Measurements from ENCODE around the gene ALLC. TPM values are rescaled to one million over a fixed set of nuclear protein-coding genes. Genes with fewer than 3 reads are reported as not detected.

ALLC gene
- total RNA-seq, 3 donors from 2014 or later, result not detected

GRCh38 chr2:3739313-3739712 lies 81.3 kb downstream of the ALLC start:
- Histone ChIP-seq H3K9me3 (no peaks in the 10 kb centered on the region), H3K4me1 (ENCODE audit: low read depth) (no peaks in the 10 kb centered on the region), H3K4me3 (no peak overlapping the region), H3K36me3 (ENCODE audit: low read depth) (no peaks in the 10 kb centered on the region)
- TF ChIP-seq CTCF (IDR thresholded peaks at IDR 0.05), result no peak
- intact Hi-C loops (cut with DNase I, micrococcal nuclease), result no loop called here
- no peak for DNase-seq
- ATAC-seq, result no peak

GRCh38 chr2:3741396-3741795 lies 83.4 kb downstream of the ALLC start:
- Histone ChIP-seq H3K9me3 (no peaks in the 10 kb centered on the region), H3K4me1 (ENCODE audit: low read depth) (no peaks in the 10 kb centered on the region), H3K36me3 (ENCODE audit: low read depth) (no peaks in the 10 kb centered on the region), H3K4me3 (no peak overlapping the region)
- no peak for DNase-seq
- no peak for ATAC-seq
- intact Hi-C loops (cut with DNase I, micrococcal nuclease), result no loop called here
- TF ChIP-seq CTCF (IDR thresholded peaks at IDR 0.05), result no peak

GRCh38 chr2:3741867-3742602 lies 84.0 kb downstream of the ALLC start:
- Histone ChIP-seq H3K36me3 (ENCODE audit: low read depth) (no peaks in the 10 kb centered on the region), H3K4me1 (ENCODE audit: low read depth) (no peaks in the 10 kb centered on the region), H3K9me3 (no peaks in the 10 kb centered on the region), H3K4me3 (no peak overlapping the region)
- no peak for TF ChIP-seq CTCF (IDR thresholded peaks at IDR 0.05)
- ATAC-seq (no peak), DNase-seq (no peak)
- intact Hi-C loops (cut with DNase I, micrococcal nuclease), result no loop called here

GRCh38 chr2:3742743-3743508 lies 84.9 kb downstream of the ALLC start:
- TF ChIP-seq CTCF (IDR thresholded peaks at IDR 0.05), result no peak
- H3K4me3 ChIP-seq, result no peak overlapping the region
- intact Hi-C loops (cut with DNase I, micrococcal nuclease), result no loop called here
- no peaks in the 10 kb centered on the region for H3K36me3 ChIP-seq (ENCODE audit: low read depth)
- no peaks in the 10 kb centered on the region for H3K4me1 ChIP-seq (ENCODE audit: low read depth)
- ATAC-seq (no peak), DNase-seq (no peak)
- no peaks in the 10 kb centered on the region for H3K9me3 ChIP-seq

GRCh38 chr2:3743951-3744555 lies 86.1 kb downstream of the ALLC start:
- DNase-seq, result no peak
- Histone ChIP-seq H3K9me3 (no peaks in the 10 kb centered on the region), H3K36me3 (ENCODE audit: low read depth) (no peaks in the 10 kb centered on the region), H3K4me1 (ENCODE audit: low read depth) (no peaks in the 10 kb centered on the region), H3K4me3 (no peak overlapping the region)
- intact Hi-C loops (cut with DNase I, micrococcal nuclease), result no loop called here
- no peak for TF ChIP-seq CTCF (IDR thresholded peaks at IDR 0.05)
- no peak for ATAC-seq

All from mucosa of descending colon (tissue), 3 donors.